AG09319 (cell line): ENCODE results near the gene VIL1.

ENCODE experiments used
- DNase-seq: peaks from one replicate; pipeline ENCODE4 v3.0.0-alpha.2; 2010; ENCODE audit warnings: low read depth; ENCODE audit errors: extremely low read depth
- TF ChIP-seq, protein P1 (sequence below): IDR thresholded peaks from 2 replicates; pipeline ENCODE4 v1.5.1; 2011; ENCODE audit warnings: low read depth, mild to moderate bottlenecking, inconsistent platforms, low read length, moderate library complexity

VIL1 gene

GRCh38 chr2:218427741-218428140 is 8.8 kb downstream of the VIL1 start:
- TF ChIP-seq, protein P1, sequence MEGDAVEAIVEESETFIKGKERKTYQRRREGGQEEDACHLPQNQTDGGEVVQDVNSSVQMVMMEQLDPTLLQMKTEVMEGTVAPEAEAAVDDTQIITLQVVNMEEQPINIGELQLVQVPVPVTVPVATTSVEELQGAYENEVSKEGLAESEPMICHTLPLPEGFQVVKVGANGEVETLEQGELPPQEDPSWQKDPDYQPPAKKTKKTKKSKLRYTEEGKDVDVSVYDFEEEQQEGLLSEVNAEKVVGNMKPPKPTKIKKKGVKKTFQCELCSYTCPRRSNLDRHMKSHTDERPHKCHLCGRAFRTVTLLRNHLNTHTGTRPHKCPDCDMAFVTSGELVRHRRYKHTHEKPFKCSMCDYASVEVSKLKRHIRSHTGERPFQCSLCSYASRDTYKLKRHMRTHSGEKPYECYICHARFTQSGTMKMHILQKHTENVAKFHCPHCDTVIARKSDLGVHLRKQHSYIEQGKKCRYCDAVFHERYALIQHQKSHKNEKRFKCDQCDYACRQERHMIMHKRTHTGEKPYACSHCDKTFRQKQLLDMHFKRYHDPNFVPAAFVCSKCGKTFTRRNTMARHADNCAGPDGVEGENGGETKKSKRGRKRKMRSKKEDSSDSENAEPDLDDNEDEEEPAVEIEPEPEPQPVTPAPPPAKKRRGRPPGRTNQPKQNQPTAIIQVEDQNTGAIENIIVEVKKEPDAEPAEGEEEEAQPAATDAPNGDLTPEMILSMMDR, result no peak
- DNase-seq, result no peak

DNA sequence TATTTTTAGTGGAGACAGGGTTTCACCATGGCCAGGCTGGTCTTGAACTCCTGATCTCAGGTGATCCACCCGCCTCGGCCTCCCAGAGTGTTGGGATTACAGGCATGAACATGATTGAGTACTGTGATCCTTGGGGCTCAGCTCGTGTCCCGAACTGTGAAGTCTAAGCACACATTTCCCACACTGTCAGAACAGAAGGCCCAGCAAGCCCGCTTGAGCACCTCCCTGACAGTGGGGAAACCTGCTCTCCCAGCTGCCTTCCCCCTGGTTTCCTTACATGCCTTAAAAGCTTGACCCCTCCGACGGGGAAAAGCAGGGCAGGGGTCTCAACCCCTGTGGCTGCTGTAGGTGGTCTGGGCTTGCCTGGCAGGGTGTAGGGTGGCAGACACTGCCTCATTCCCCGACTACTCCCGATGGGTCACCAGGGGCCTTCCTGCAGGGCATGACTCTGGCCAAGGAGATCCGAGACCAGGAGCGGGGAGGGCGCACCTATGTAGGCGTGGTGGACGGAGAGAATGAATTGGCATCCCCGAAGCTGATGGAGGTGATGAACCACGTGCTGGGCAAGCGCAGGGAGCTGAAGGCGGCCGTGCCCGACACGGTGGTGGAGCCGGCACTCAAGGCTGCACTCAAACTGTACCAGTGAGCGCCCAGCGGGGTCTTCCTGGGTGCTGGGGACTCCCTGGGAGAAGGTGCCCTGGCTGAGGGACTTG is 10.1 kb downstream of the VIL1 start:
- no peak for DNase-seq
- TF ChIP-seq, protein P1, result no peak

DNA sequence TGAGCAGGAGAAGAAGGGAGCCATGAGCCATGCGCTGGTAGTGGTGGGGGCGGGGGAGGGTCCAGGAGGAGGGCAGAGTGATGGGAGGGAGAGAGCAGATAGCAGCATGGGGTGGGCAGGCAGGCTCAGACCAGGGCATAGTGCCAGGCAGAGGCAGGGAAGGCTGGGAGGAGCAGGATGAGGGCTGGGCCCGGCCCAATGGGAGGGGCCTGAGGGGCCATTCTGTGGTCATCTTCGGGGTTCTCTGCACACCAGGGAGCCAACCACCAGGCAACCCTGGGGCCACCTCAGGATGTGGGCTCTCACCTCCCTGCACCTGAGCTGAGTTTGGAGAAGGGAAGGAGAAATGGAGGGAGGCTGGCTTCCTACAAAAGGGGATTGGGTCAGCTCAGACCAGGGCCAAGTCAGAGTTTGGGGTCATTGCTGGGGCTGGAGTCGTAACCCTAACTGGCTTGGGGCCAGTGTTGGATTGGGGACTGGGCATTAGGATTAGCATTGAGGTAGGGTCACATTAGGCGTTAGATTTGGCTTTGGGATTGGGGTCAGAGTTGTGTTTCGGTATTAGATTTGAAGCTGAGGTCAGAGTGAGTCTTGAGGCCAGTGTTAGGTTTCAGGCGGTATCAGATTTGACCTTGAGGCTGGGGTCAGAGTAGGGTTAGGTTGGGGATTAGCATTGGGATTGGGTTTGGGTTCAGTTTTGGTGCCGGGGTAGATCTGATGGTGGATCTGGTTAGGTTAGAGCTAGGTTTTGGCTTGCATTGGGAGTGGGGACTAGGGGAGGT is 11.2 kb downstream of the VIL1 start:
- DNase-seq, result no peak
- TF ChIP-seq, protein P1, result no peak

- TF ChIP-seq, protein P1, result no peak
- DNase-seq, result no peak
Observed at GRCh38 chr2:218430721-218431120, 11.8 kb downstream of the VIL1 start.

DNA sequence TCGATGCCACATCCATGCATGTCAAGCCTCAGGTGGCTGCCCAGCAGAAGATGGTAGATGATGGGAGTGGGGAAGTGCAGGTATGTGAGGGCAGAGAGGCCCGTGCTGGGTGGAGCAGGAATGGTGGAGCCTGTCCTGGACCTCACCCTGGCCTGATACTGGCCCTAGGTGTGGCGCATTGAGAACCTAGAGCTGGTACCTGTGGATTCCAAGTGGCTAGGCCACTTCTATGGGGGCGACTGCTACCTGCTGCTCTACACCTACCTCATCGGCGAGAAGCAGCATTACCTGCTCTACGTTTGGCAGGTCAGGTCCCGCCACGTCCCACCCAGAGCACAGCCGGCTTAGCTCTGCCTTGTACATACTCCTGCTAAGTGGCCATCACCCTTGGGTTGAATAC is 13.0 kb downstream of the VIL1 start:
- TF ChIP-seq, protein P1, result no peak
- no peak for DNase-seq

DNA sequence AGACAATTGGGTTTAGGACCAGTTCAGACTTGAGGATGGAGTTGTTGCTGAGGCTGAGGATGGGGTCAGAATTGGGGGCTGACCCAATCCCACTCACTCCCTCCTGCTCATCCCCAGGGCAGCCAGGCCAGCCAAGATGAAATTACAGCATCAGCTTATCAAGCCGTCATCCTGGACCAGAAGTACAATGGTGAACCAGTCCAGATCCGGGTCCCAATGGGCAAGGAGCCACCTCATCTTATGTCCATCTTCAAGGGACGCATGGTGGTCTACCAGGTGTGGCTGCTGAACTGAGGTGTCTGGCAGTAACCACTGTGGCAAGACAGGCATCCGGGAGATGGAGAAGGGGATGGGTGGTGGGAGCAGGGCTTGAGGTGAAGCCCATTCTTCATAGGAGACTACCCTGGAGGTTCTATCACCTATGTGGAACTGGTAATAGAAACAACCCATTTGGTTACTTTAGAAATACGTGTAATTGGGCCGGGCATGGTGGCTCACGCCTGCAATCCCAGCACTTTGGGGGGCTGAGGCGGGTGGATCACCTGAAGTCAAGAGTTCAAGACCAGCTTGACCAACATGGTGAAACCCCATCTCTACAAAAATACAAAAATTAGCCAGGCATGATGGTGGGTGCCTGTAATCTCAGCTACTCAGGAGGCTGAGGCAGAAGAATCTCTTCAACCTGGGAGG is 13.9 kb downstream of the VIL1 start:
- TF ChIP-seq, protein P1, result no peak
- DNase-seq, result no peak

DNA sequence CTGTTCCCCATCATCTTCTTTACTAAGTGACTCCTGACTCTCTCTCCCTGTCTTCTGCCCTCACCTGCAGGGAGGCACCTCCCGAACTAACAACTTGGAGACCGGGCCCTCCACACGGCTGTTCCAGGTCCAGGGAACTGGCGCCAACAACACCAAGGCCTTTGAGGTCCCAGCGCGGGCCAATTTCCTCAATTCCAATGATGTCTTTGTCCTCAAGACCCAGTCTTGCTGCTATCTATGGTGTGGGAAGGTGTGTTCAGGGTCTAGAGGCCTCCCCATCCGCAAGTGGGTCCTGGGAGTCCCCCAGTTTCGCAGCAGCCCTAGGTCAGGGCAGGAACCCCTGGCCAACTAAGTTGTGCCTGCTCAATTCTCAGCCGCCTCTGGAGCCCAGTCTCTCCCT is 15.5 kb downstream of the VIL1 start:
- TF ChIP-seq, protein P1, result no peak
- DNase-seq, result no peak
